ENCODE data around the gene FEM1A.
"Not testable (repeated sequence)": the region's sequence is repeated elsewhere in the genome, so short reads cannot be mapped to it uniquely, and the experiment has no call there.

DNA sequence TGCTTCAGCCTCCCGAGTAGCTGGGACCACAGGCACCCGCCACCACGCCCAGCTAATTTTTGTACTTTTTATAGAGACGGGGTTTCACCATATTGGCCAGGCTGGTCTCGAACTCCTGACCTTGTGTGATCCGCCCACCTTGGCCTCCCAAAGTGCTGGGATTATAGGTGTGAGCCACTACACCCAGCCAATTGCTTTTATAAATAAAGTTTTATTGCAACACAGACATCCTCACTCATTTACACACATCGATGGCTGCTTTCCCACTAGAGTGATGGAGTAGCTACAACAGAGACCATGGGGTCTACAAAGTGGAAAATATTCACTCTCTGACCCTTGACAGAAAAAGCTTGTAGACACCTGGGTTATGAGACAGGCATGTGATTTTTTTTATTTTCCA is 30.8 kb downstream of the FEM1A start:
- not testable (repeated sequence) for TF ChIP-seq NFATC3 (IDR thresholded peaks at IDR 0.05); PHB2 (IDR thresholded peaks at IDR 0.05; ENCODE audit: low read depth); TARDBP (IDR thresholded peaks at IDR 0.05); MYC (IDR thresholded peaks at IDR 0.05; ENCODE audit: low read depth, low read length); MYC (CRISPR knock-in tag; IDR thresholded peaks at IDR 0.05; ENCODE audit: borderline replicate concordance, low read depth)
- TF ChIP-seq, protein P1, sequence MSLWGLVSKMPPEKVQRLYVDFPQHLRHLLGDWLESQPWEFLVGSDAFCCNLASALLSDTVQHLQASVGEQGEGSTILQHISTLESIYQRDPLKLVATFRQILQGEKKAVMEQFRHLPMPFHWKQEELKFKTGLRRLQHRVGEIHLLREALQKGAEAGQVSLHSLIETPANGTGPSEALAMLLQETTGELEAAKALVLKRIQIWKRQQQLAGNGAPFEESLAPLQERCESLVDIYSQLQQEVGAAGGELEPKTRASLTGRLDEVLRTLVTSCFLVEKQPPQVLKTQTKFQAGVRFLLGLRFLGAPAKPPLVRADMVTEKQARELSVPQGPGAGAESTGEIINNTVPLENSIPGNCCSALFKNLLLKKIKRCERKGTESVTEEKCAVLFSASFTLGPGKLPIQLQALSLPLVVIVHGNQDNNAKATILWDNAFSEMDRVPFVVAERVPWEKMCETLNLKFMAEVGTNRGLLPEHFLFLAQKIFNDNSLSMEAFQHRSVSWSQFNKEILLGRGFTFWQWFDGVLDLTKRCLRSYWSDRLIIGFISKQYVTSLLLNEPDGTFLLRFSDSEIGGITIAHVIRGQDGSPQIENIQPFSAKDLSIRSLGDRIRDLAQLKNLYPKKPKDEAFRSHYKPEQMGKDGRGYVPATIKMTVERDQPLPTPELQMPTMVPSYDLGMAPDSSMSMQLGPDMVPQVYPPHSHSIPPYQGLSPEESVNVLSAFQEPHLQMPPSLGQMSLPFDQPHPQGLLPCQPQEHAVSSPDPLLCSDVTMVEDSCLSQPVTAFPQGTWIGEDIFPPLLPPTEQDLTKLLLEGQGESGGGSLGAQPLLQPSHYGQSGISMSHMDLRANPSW (CRISPR knock-in tag; IDR thresholded peaks at IDR 0.05) = not testable (repeated sequence)
- TF ChIP-seq, protein P2, sequence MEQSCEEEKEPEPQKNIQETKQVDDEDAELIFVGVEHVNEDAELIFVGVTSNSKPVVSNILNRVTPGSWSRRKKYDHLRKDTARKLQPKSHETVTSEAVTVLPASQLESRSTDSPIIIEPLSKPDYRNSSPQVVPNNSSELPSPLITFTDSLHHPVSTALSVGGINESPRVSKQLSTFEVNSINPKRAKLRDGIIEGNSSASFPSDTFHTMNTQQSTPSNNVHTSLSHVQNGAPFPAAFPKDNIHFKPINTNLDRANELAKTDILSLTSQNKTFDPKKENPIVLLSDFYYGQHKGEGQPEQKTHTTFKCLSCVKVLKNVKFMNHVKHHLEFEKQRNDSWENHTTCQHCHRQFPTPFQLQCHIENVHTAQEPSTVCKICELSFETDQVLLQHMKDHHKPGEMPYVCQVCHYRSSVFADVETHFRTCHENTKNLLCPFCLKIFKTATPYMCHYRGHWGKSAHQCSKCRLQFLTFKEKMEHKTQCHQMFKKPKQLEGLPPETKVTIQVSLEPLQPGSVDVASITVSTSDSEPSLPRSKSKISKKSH (CRISPR knock-in tag; IDR thresholded peaks at IDR 0.05) = not testable (repeated sequence)
